Stomach (tissue), 9 donors: ENCODE measurements around the gene BICRA. TPM values are rescaled to one million over a fixed set of nuclear protein-coding genes. Genes with fewer than 3 reads are reported as not detected.
"Not testable (repeated sequence)": the region's sequence is repeated elsewhere in the genome, so short reads cannot be mapped to it uniquely, and the experiment has no call there.

ENCODE experiments used
- DNase-seq, 2 donors: peaks; one replicate each; pipeline versions ENCODE4 v3.0.0 to v3.0.0-alpha.2; 2013 to 2019
- H3K27ac ChIP-seq, 5 donors: fragments of 200-600 bp in 4 of 5; sonication (generic) in 4 of 5; one replicate each; pipeline ENCODE4 v1.5.1; 2013 to 2019; ENCODE audit warnings: mild to moderate bottlenecking in 1 of 5, moderate library complexity in 1 of 5
- H3K27me3 ChIP-seq, 3 donors: fragments of 200-600 bp; sonication (generic); one replicate each; pipeline ENCODE4 v1.5.1; 2017 to 2019; ENCODE audit warnings: mixed run types in 1 of 3
- H3K36me3 ChIP-seq, 4 donors: fragments of 200-600 bp; sonication (generic); 1 replicate in 3 of 4; 2 replicates in 1 of 4; pipeline ENCODE4 v1.5.1; 2016 to 2019
- H3K4me1 ChIP-seq, 4 donors: fragments of 200-600 bp; sonication (generic); one replicate each; pipeline ENCODE4 v1.5.1; 2016 to 2019
- H3K4me3 ChIP-seq, 4 donors: fragments of 200-600 bp; sonication (generic) in 3 of 4; one replicate each; pipeline ENCODE4 v1.5.1; 2016 to 2019; ENCODE audit warnings: mild to moderate bottlenecking in 1 of 4
- H3K9me3 ChIP-seq, 4 donors: fragments of 200-600 bp; sonication (generic); one replicate each; pipeline ENCODE4 v1.5.1; 2016 to 2019
- EP300 ChIP-seq: sonication (generic); formaldehyde crosslinking; IDR thresholded peaks from one replicate; pipeline ENCODE4 v1.6.1; 2017; ENCODE audit warnings: antibody characterized with exemption
- POLR2A ChIP-seq, 4 donors: fragments of 450-650 bp; IDR thresholded peaks; one replicate each; pipeline ENCODE4 v1.6.1; 2016; ENCODE audit warnings: antibody characterized with exemption in 4 of 4, control low read depth in 2 of 4, mild to moderate bottlenecking in 1 of 4, moderate library complexity in 1 of 4
- POLR2AphosphoS5 ChIP-seq, 3 donors: sonication (generic); formaldehyde crosslinking; IDR thresholded peaks; one replicate each; pipeline ENCODE4 v1.6.1; 2016; ENCODE audit warnings: antibody characterized with exemption in 3 of 3
- WGBS, 5 donors: extraction: QIAGEN DNeasy Blood & Tissue Kit in 3 of 5; methylation state at CpG; one replicate each; pipeline versions ENCODE4 v1.1.5 to v1.1.7; 2013 to 2018; 5-methylcytosine and 5-hydroxymethylcytosine counted together
- intact Hi-C: fragments of 100-400 bp; cut with DNase I; formaldehyde crosslinking; loops from one replicate; pipeline ENCODE4 v1.15.1; 2023; ENCODE audit warnings: low total_unique reads
- polyA plus RNA-seq, 3 donors: library from polyadenylated mRNA; stranded (reverse); fragments of 200-250 nt; gene quantifications; one replicate each; pipeline ENCODE4 v1.2.3, GENCODE V29; 2013
- total RNA-seq, 5 donors: library from RNA; depleted of rRNA; stranded (reverse); fragments of >200 nt; gene quantifications; one replicate each; pipeline versions ENCODE4 v1.1.0 to v1.2.3, GENCODE V29; 2014 to 2016
- TF ChIP-seq, protein P1 (sequence below), 7 experiments: fragments of 450-650 bp in 4 of 7; fragments of 200-600 bp in 3 of 7; sonication (generic) in 3 of 7; IDR thresholded peaks; one replicate each; pipeline ENCODE4 v1.5.1; 2016 to 2019; ENCODE audit warnings: antibody characterized with exemption in 7 of 7, control low read depth in 2 of 7, mild to moderate bottlenecking in 1 of 7
- donor health status: healthy with polysubstance abuse.
- donor health status: Bipolar disorder and iron deficiency.
- donor health status: healthy.

BICRA gene
- total and polyA plus RNA-seq, 8 donors = 2.7 to 13.4 (median 9.5) TPM

DNA sequence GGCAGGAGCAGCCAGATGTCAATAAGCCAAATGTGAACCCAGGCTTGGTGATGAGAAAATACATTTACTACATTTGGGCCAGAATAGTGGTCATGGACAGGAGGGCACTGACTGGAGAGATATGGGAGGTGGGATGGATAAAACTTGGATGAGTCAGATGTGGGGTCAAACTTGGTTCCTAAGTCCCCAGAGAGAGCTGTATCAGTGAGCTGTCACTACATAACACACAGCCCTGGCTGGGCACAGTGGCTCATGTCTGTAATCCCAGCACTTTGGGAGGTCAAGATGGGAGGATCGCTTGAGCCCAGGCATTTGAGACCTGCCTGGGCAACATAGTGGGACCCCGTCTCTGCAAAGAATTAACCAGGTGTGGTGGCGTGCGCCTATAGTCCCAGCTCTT lies 52.7 kb downstream of the BICRA start:
- H3K36me3 ChIP-seq = no peaks in the 10 kb centered on the region
- intact Hi-C loops = no loop called here
- no peaks in the 10 kb centered on the region for H3K9me3 ChIP-seq
- peaks cover 60 to 97% (median 86%) of the 10 kb centered on the region in 4 donors for H3K4me1 ChIP-seq
- TF ChIP-seq, protein P1, sequence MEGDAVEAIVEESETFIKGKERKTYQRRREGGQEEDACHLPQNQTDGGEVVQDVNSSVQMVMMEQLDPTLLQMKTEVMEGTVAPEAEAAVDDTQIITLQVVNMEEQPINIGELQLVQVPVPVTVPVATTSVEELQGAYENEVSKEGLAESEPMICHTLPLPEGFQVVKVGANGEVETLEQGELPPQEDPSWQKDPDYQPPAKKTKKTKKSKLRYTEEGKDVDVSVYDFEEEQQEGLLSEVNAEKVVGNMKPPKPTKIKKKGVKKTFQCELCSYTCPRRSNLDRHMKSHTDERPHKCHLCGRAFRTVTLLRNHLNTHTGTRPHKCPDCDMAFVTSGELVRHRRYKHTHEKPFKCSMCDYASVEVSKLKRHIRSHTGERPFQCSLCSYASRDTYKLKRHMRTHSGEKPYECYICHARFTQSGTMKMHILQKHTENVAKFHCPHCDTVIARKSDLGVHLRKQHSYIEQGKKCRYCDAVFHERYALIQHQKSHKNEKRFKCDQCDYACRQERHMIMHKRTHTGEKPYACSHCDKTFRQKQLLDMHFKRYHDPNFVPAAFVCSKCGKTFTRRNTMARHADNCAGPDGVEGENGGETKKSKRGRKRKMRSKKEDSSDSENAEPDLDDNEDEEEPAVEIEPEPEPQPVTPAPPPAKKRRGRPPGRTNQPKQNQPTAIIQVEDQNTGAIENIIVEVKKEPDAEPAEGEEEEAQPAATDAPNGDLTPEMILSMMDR (IDR thresholded peaks at IDR 0.05) = no peak
- TF ChIP-seq EP300 = no peak
- no peak for TF ChIP-seq POLR2A (IDR thresholded peaks at IDR 0.05)
- no peak for TF ChIP-seq POLR2AphosphoS5 (IDR thresholded peaks at IDR 0.05)
- 93 to 100% (median 99%) methylated on average over 4 of the region's 4 CpGs for WGBS, 5 donors
- no peak for DNase-seq
- H3K27ac ChIP-seq = peak overlapping the region; percentile 32 to 98 (median 95)
- no peaks in the 10 kb centered on the region for H3K27me3 ChIP-seq
- H3K4me3 ChIP-seq = no peak overlapping the region

DNA sequence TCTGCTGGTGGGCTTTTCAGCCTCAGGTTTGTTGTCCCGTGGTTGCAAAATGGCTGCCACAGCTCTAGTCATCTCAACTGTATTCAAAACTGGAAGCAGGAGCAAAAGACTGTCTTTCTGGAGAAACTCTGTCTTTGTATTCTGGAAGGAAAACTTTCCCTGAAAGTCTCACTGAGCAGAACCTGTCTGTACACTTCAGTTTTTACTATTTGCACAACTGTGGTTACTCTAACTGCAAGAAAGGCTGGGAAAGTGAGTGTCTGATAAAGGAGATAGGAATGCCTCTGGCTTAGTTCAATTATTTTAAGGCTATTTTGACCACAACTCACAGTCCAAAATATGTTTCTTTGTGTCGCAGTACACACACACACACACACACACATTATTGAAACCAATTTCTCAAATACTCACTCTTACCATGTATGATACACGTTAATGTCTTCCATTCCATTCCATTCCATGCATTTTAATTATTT lies 54.5 kb downstream of the BICRA start:
- H3K4me3 ChIP-seq = peak overlapping the region in 1 of 4 donors; percentile 16
- H3K27ac ChIP-seq = peak overlapping the region; percentile 84 to 98 (median 95)
- WGBS, 5 donors = 17 to 58% (median 30%) methylated on average over 3 of the region's 3 CpGs
- TF ChIP-seq EP300 (no peak), POLR2A (IDR thresholded peaks at IDR 0.05) (no peak), POLR2AphosphoS5 (IDR thresholded peaks at IDR 0.05) (no peak)
- TF ChIP-seq, protein P1 (IDR thresholded peaks at IDR 0.05) = no peak
- no peaks in the 10 kb centered on the region for H3K27me3 ChIP-seq
- DNase-seq = peak in 1 of 2 donors; percentile 62
- no peaks in the 10 kb centered on the region for H3K36me3 ChIP-seq
- intact Hi-C loops = no loop called here
- peaks cover 63 to 96% (median 90%) of the 10 kb centered on the region in 4 donors for H3K4me1 ChIP-seq
- H3K9me3 ChIP-seq = no peaks in the 10 kb centered on the region

DNA sequence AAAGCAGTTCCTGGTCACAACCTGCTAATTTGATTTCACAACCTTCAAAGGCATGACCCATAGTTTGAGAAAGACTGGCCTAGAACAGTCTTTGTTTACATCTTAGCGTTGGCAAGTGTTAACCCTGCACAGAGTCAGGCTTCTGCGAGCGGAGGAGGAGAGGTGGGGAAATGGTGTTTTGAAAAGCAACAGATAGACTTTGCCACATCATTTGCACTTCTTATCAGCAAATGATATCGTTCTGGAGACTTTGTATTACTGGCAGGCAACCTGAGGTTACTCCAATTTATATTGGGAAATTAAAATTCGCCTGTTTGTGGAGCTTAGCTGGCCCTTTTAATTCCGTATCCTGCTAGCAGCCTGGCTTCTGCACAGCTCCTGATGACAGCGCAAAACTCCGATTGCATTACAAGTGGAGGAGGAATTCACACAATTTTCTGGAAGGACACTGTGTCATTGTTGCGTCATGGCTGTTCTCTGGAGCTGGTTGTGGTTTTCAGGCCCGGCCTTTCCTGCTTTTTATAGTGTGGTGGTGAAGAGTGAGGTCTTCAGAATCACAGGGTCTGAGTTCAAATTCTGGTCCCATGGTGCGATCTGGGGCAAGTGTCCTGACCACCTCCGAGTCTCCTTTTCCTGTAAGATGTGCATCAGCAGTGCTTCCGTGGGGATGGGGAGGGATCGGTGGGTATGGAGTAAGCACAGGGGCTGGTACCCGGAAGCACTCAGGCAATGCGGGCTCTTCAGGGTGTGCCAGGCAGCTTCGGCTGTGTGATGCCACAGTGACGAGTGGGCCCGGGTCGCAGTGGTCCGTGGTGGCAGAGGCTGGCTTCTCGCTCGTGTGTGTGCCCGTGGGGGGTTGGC lies 55.2 kb downstream of the BICRA start:
- 32 to 59% (median 46%) methylated on average over 15 to 24 of the region's 24 CpGs for WGBS, 5 donors
- Histone ChIP-seq H3K27ac (peak overlapping the region; percentile 92 to 98 (median 95)), H3K4me1 (peaks cover 57 to 94% (median 85%) of the 10 kb centered on the region in 4 donors), H3K9me3 (no peaks in the 10 kb centered on the region), H3K27me3 (no peaks in the 10 kb centered on the region), H3K36me3 (no peaks in the 10 kb centered on the region), H3K4me3 (no peak overlapping the region)
- DNase-seq = peak; percentile 74 to 87
- intact Hi-C loops = no loop called here
- TF ChIP-seq POLR2A (IDR thresholded peaks at IDR 0.05) (no peak), EP300 (peak; percentile 90), POLR2AphosphoS5 (IDR thresholded peaks at IDR 0.05) (peak; percentile 69 to 87 (median 73))
- TF ChIP-seq, protein P1 (IDR thresholded peaks at IDR 0.05) = no peak

DNA sequence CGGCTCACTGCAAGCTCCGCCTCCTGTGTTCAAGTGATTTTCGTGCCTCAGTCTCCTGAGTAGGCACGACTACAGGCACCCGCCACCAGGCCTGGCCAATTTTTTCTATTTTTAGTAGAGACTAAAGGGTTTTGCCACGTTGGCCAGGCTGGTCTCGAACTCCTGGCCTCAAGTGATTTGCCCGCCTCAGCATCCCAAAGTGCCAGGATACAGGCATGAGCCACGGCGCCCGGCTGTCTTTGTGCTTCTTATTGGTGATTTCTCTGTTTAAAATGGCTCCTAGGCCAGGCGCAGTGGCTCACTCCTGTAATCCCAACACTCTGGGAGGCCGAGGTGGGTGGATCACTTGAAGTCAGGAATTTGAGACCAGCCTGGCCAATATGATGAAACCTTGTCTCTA lies 59.6 kb downstream of the BICRA start:
- H3K4me3 ChIP-seq, H3K9me3 ChIP-seq, DNase-seq, intact Hi-C loops, H3K27me3 ChIP-seq, H3K27ac ChIP-seq: not testable (repeated sequence)
- 88 to 94% (median 92%) methylated on average over 13 of the region's 13 CpGs for WGBS, 5 donors
- H3K36me3 ChIP-seq = peaks cover 10 to 26% (median 19%) of the 10 kb centered on the region in 4 donors
- peaks cover 30 to 52% (median 44%) of the 10 kb centered on the region in 4 donors for H3K4me1 ChIP-seq

DNA sequence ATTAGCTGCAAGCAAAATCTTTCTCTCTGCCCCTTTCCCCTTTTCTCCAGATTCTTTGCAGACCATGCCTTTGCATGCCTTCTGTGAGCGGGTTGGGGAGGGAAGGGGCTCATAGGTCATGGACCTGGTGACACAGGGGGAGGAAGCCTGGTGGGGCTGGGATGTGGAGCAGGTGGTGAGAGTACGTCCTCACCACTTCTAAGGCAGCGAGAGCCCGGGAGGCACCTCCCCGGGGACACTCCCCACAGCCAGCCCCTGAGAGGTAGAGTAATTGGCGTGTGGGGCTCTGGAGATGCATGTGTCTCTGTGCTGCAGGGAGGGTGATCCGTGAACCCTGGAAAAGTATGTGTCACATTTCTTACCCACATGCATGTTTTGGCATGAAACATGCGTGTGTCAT lies 61.8 kb downstream of the BICRA start:
- intact Hi-C loops = no loop called here
- DNase-seq = no peak
- Histone ChIP-seq H3K4me1 (peaks cover 18 to 30% (median 23%) of the 10 kb centered on the region in 4 donors), H3K27me3 (no peaks in the 10 kb centered on the region), H3K4me3 (no peak overlapping the region), H3K27ac (no peak overlapping the region), H3K36me3 (peaks cover 15 to 48% (median 41%) of the 10 kb centered on the region in 4 donors), H3K9me3 (no peaks in the 10 kb centered on the region)
- WGBS, 5 donors = 95 to 99% (median 98%) methylated on average over 8 of the region's 8 CpGs
- TF ChIP-seq POLR2AphosphoS5 (IDR thresholded peaks at IDR 0.05) (no peak), EP300 (no peak), POLR2A (IDR thresholded peaks at IDR 0.05) (no peak)
- TF ChIP-seq, protein P1 (IDR thresholded peaks at IDR 0.05) = no peak
